GM12892 (cell line): Measurements from ENCODE around the gene GPATCH3.

ENCODE experiments used
- POLR2A ChIP-seq: IDR thresholded peaks from 2 replicates; pipeline ENCODE4 v1.6.1; 2011; ENCODE audit warnings: low read depth, low read length, control low read depth
- POLR2AphosphoS5 ChIP-seq: IDR thresholded peaks from 2 replicates; pipeline ENCODE4 v1.6.1; 2011; ENCODE audit warnings: low read depth, low read length, control low read depth

- TF ChIP-seq POLR2A (no peak), POLR2AphosphoS5 (no peak)
Observed at GRCh38 chr1:26894263-26894662, 6.0 kb downstream of the GPATCH3 start.
